Gastrocnemius medialis (tissue), 4 donors: ENCODE results near the gene TDRD6.

Experiments
- CTCF ChIP-seq, 5 experiments: fragments of 450-650 bp in 3 of 5; fragments of 200-600 bp in 2 of 5; sonication (generic) in 2 of 5; IDR thresholded peaks in 4 of 5; conservative IDR thresholded peaks in 1 of 5; 1 replicate in 4 of 5; 2 replicates in 1 of 5; pipeline ENCODE4 v1.5.1; 2016 to 2019; ENCODE audit warnings: antibody characterized with exemption in 5 of 5, mild to moderate bottlenecking in 3 of 5, moderate library complexity in 3 of 5
- POLR2A ChIP-seq, 2 donors: fragments of 450-650 bp; IDR thresholded peaks; one replicate each; pipeline ENCODE4 v1.6.1; 2017; ENCODE audit warnings: antibody characterized with exemption in 2 of 2, mild to moderate bottlenecking in 2 of 2, moderate library complexity in 2 of 2

- TF ChIP-seq CTCF (IDR thresholded peaks at IDR 0.05 in 4 of 5, conservative IDR thresholded peaks at IDR 0.05 in 1 of 5) (no peak), POLR2A (IDR thresholded peaks at IDR 0.05) (no peak)
Observed at GRCh38 chr6:46749731-46750130, 62.0 kb downstream of the TDRD6 start.
